Mesenchymal stem cell (in vitro differentiated cells and primary cell): Measurements from ENCODE around the gene PDE9A.

Experiments used
- DNase-seq: peaks from one replicate; pipeline ENCODE4 v3.0.0-alpha.2; 2013
- H2AFZ ChIP-seq: one replicate; pipeline ENCODE4 v1.6.1; 2013; ENCODE audit warnings: low read depth, mild to moderate bottlenecking, control low read depth, inconsistent platforms, low read length, moderate library complexity
- H2AK5ac ChIP-seq: 2 replicates; pipeline ENCODE4 v1.6.1; 2013; ENCODE audit warnings: low read length, moderate library complexity, mild to moderate bottlenecking, inconsistent platforms; ENCODE audit not compliant: severe bottlenecking
- H2BK120ac ChIP-seq: one replicate; pipeline ENCODE4 v1.6.1; 2013; ENCODE audit warnings: low read depth, mild to moderate bottlenecking, inconsistent platforms, low read length, moderate library complexity
- H2BK12ac ChIP-seq, 2 experiments: one replicate each; pipeline ENCODE4 v1.6.1; 2013; ENCODE audit warnings: inconsistent platforms in 2 of 2, low read length in 2 of 2, mild to moderate bottlenecking in 2 of 2, moderate library complexity in 2 of 2, control low read depth in 1 of 2
- H2BK15ac ChIP-seq: one replicate; pipeline ENCODE4 v1.6.1; 2013; ENCODE audit warnings: mild to moderate bottlenecking, low read depth, inconsistent platforms; ENCODE audit not compliant: poor library complexity, severe bottlenecking
- H2BK5ac ChIP-seq: 2 replicates; pipeline ENCODE4 v1.6.1; 2013; ENCODE audit warnings: low read depth, mild to moderate bottlenecking, low read length, control low read depth, inconsistent platforms; ENCODE audit not compliant: poor library complexity, severe bottlenecking
- H3K14ac ChIP-seq, 2 experiments: one replicate each; pipeline ENCODE4 v1.6.1; 2013; ENCODE audit warnings: inconsistent platforms in 2 of 2, low read length in 2 of 2, control low read depth in 1 of 2, mild to moderate bottlenecking in 1 of 2, moderate library complexity in 1 of 2
- H3K18ac ChIP-seq, 2 experiments: one replicate each; pipeline ENCODE4 v1.6.1; 2013; ENCODE audit warnings: inconsistent platforms in 2 of 2, low read length in 2 of 2, control low read depth in 1 of 2, low read depth in 1 of 2, mild to moderate bottlenecking in 1 of 2
- H3K23ac ChIP-seq, 2 experiments: one replicate each; pipeline ENCODE4 v1.6.1; 2013; ENCODE audit warnings: inconsistent platforms in 2 of 2, low read length in 2 of 2, mild to moderate bottlenecking in 2 of 2, moderate library complexity in 2 of 2, control low read depth in 1 of 2
- H3K27ac ChIP-seq: 2 replicates; pipeline ENCODE4 v1.5.1; 2013; ENCODE audit warnings: mild to moderate bottlenecking, moderate library complexity, low read length, control low read depth, inconsistent platforms; ENCODE audit not compliant: poor library complexity, severe bottlenecking
- H3K27me3 ChIP-seq, 2 experiments: 2 replicates each; pipeline versions ENCODE4 v1.6.1 to v1.7.0; 2013; ENCODE audit warnings: low read length in 2 of 2, mild to moderate bottlenecking in 2 of 2, moderate library complexity in 2 of 2, control low read depth in 1 of 2, inconsistent platforms in 1 of 2; ENCODE audit not compliant: control insufficient read depth in 1 of 2, insufficient read depth in 1 of 2
- H3K36me3 ChIP-seq, 2 experiments: 2 replicates each; pipeline versions ENCODE4 v1.6.1 to v1.7.0; 2013; ENCODE audit warnings: low read length in 2 of 2, control low read depth in 1 of 2, inconsistent platforms in 1 of 2, low read depth in 1 of 2, mild to moderate bottlenecking in 1 of 2; ENCODE audit not compliant: insufficient read depth in 2 of 2, control insufficient read depth in 1 of 2
- H3K4ac ChIP-seq, 2 experiments: one replicate each; pipeline ENCODE4 v1.6.1; 2013; ENCODE audit warnings: inconsistent platforms in 2 of 2, low read length in 2 of 2, mild to moderate bottlenecking in 2 of 2, moderate library complexity in 2 of 2, control low read depth in 1 of 2, low read depth in 1 of 2
- H3K4me1 ChIP-seq: 2 replicates; pipeline ENCODE4 v1.6.1; 2013; ENCODE audit warnings: low read depth, low read length, control low read depth; ENCODE audit not compliant: control insufficient read depth, insufficient read depth
- H3K4me2 ChIP-seq: 2 replicates; pipeline ENCODE4 v1.6.1; 2013; ENCODE audit warnings: low read length, mild to moderate bottlenecking, inconsistent platforms; ENCODE audit not compliant: poor library complexity, severe bottlenecking
- H3K4me3 ChIP-seq, 2 experiments: 2 replicates each; pipeline versions ENCODE4 v1.5.1 to v1.7.0; 2013; ENCODE audit warnings: low read length in 2 of 2, mild to moderate bottlenecking in 2 of 2, control low read depth in 1 of 2, low read depth in 1 of 2; ENCODE audit not compliant: insufficient read depth in 1 of 2
- H3K79me1 ChIP-seq: replicated peaks from 2 replicates; pipeline ENCODE4 v1.6.1; 2013; ENCODE audit warnings: mild to moderate bottlenecking, control low read depth, low read length, inconsistent platforms; ENCODE audit not compliant: poor library complexity, severe bottlenecking
- H3K9ac ChIP-seq: 2 replicates; pipeline ENCODE4 v1.7.0; 2013; ENCODE audit warnings: mild to moderate bottlenecking, low read length, moderate library complexity
- H3K9me3 ChIP-seq: 2 replicates; pipeline ENCODE4 v1.7.0; 2013; ENCODE audit warnings: mild to moderate bottlenecking, low read length; ENCODE audit not compliant: control insufficient read depth
- H4K8ac ChIP-seq: one replicate; pipeline ENCODE4 v1.6.1; 2013; ENCODE audit warnings: inconsistent platforms, mild to moderate bottlenecking, low read length, moderate library complexity
- H4K91ac ChIP-seq: one replicate; pipeline ENCODE4 v1.6.1; 2013; ENCODE audit warnings: mild to moderate bottlenecking, low read length, inconsistent platforms
- WGBS: methylation state at CpG from one replicate; pipeline ENCODE4 v1.1.7; 2013; ENCODE audit warnings: mixed read lengths; 5-methylcytosine and 5-hydroxymethylcytosine counted together

PDE9A gene

GRCh38 chr21:42734323-42734971 lies 81.0 kb downstream of the PDE9A start:
- Histone ChIP-seq H4K8ac (no peak overlapping the region), H3K36me3 (peaks cover 0 to 27% of the 10 kb centered on the region in 2 experiments)
- 65% methylated on average over 6 of the region's 7 CpGs for WGBS

GRCh38 chr21:42735061-42735460 lies 81.6 kb downstream of the PDE9A start:
- H2BK120ac ChIP-seq = no peak overlapping the region
- no peaks in the 10 kb centered on the region for H3K9me3 ChIP-seq
- no peak overlapping the region for H3K4me3 ChIP-seq
- no peak overlapping the region for H2BK5ac ChIP-seq
- H2BK12ac ChIP-seq = peak overlapping the region in 1 of 2 experiments; percentile 59
- H2AFZ ChIP-seq = no peak overlapping the region
- H4K91ac ChIP-seq = no peak overlapping the region
- no peak overlapping the region for H3K4ac ChIP-seq
- no peak overlapping the region for H3K23ac ChIP-seq
- no peak overlapping the region for H3K9ac ChIP-seq
- no peak overlapping the region for H3K14ac ChIP-seq
- no peaks in the 10 kb centered on the region for H3K79me1 ChIP-seq
- no peak overlapping the region for H3K4me2 ChIP-seq
- H3K36me3 ChIP-seq = peaks cover 0 to 27% of the 10 kb centered on the region in 2 experiments
- 98% methylated on average over 8 of the region's 8 CpGs for whole genome bisulfite sequencing
- no peak for DNase-seq
- no peak overlapping the region for H4K8ac ChIP-seq
- H3K27ac ChIP-seq = no peak overlapping the region
- H3K18ac ChIP-seq = no peak overlapping the region
- no peak overlapping the region for H2AK5ac ChIP-seq
- H2BK15ac ChIP-seq = no peak overlapping the region
- peaks cover 2% of the 10 kb centered on the region for H3K4me1 ChIP-seq
- H3K27me3 ChIP-seq = peaks cover 0 to 9% of the 10 kb centered on the region in 2 experiments

More at GRCh38 chr21:42734323-42734971, 81.0 kb downstream of the PDE9A start:
- no peak overlapping the region for H2BK15ac ChIP-seq
- no peak overlapping the region for H3K4me2 ChIP-seq
- H2BK120ac ChIP-seq = no peak overlapping the region
- H3K27me3 ChIP-seq = peaks cover 0 to 9% of the 10 kb centered on the region in 2 experiments
- no peak overlapping the region for H3K27ac ChIP-seq
- H3K4me1 ChIP-seq = peaks cover 2% of the 10 kb centered on the region
- H3K4me3 ChIP-seq = no peak overlapping the region
- DNase-seq = no peak
- no peak overlapping the region for H3K14ac ChIP-seq
- H3K9ac ChIP-seq = no peak overlapping the region
- no peak overlapping the region for H3K4ac ChIP-seq
- H2BK12ac ChIP-seq = no peak overlapping the region
- H2BK5ac ChIP-seq = no peak overlapping the region
- no peak overlapping the region for H3K23ac ChIP-seq
- no peak overlapping the region for H3K18ac ChIP-seq
- no peaks in the 10 kb centered on the region for H3K9me3 ChIP-seq
- H4K91ac ChIP-seq = no peak overlapping the region
- H2AK5ac ChIP-seq = no peak overlapping the region
- no peak overlapping the region for H2AFZ ChIP-seq
- H3K79me1 ChIP-seq = no peaks in the 10 kb centered on the region

- whole genome bisulfite sequencing = 97% methylated on average over 10 of the region's 10 CpGs
These were observed 82.5 kb downstream of the PDE9A start for GRCh38 chr21:42735944-42736343.

DNA sequence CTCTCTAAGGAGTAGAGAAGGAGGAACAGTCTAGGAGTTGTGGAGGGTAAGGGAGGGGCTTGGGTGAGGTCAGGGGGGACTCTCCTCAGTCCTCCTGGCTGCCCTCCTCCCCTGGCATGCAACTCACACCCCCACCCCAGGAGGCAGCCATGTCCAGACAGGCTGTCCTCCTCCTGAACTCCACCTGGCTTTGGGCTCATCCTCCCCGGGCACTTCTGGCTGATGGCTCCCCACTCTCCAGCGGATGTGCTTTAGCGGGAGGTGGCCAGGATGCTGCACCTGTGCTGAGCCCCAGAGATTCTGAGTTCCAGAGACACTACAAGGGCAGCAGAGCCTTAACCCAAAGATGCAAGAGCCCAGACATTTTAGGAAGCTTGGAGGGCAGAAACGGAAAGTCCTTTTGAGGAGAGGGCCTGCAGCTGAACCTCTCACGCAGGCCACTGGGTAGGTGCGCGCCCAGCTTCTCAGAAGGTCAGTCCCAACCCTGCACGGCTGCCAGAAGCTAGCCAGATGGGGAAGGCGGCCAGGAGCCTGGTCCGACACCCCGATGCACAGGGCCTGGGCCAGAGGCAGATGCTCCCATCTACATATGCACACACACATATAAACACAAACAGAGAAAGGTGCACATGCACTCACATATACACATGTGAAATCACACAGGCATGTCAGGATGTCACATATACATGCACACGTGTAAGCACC lies 83.4 kb downstream of the PDE9A start:
- Histone ChIP-seq H3K18ac (peak overlapping the region in 1 of 2 experiments; percentile 11), H2AFZ (no peak overlapping the region), H3K4me2 (no peak overlapping the region), H2BK5ac (no peak overlapping the region), H3K4me3 (no peak overlapping the region), H4K8ac (no peak overlapping the region), H3K36me3 (peaks cover 0 to 26% of the 10 kb centered on the region in 2 experiments), H3K27ac (no peak overlapping the region), H3K9me3 (no peaks in the 10 kb centered on the region), H3K4me1 (peaks cover 2% of the 10 kb centered on the region), H2BK15ac (no peak overlapping the region), H3K9ac (no peak overlapping the region), H2BK120ac (no peak overlapping the region), H2BK12ac (peak overlapping the region in 1 of 2 experiments; percentile 21), H3K23ac (no peak overlapping the region), H4K91ac (no peak overlapping the region), H3K79me1 (no peaks in the 10 kb centered on the region), H3K14ac (peak overlapping the region in 1 of 2 experiments; percentile 38), H3K27me3 (peaks cover 0 to 17% of the 10 kb centered on the region in 2 experiments), H3K4ac (no peak overlapping the region), H2AK5ac (no peak overlapping the region)
- 92% methylated on average over 12 of the region's 12 CpGs for WGBS
- DNase-seq = no peak

More at GRCh38 chr21:42735944-42736343, 82.5 kb downstream of the PDE9A start:
- H3K4ac ChIP-seq = no peak overlapping the region
- H4K91ac ChIP-seq = no peak overlapping the region
- peak overlapping the region; percentile 15 for H2BK15ac ChIP-seq
- H2BK12ac ChIP-seq = no peak overlapping the region
- no peak overlapping the region for H2AK5ac ChIP-seq
- H4K8ac ChIP-seq = no peak overlapping the region
- no peak overlapping the region for H3K9ac ChIP-seq
- H3K4me3 ChIP-seq = no peak overlapping the region
- H2AFZ ChIP-seq = no peak overlapping the region
- no peaks in the 10 kb centered on the region for H3K79me1 ChIP-seq
- no peaks in the 10 kb centered on the region for H3K9me3 ChIP-seq
- H3K4me1 ChIP-seq = peaks cover 2% of the 10 kb centered on the region
- no peak overlapping the region for H3K4me2 ChIP-seq
- no peak overlapping the region for H3K27ac ChIP-seq
- H3K27me3 ChIP-seq = peaks cover 0 to 11% of the 10 kb centered on the region in 2 experiments
- H3K18ac ChIP-seq = no peak overlapping the region
- H2BK5ac ChIP-seq = no peak overlapping the region
- H3K36me3 ChIP-seq = peaks cover 0 to 27% of the 10 kb centered on the region in 2 experiments
- no peak overlapping the region for H3K23ac ChIP-seq
- no peak overlapping the region for H2BK120ac ChIP-seq
- DNase-seq = no peak
- H3K14ac ChIP-seq = no peak overlapping the region
